COLO829 (cell line): ENCODE measurements around the gene TRPV5.

Source experiments
- DNase-seq: peaks from one replicate; pipeline ENCODE4 v3.0.0; 2012; ENCODE audit warnings: low spot score

The TRPV5 gene

DNA sequence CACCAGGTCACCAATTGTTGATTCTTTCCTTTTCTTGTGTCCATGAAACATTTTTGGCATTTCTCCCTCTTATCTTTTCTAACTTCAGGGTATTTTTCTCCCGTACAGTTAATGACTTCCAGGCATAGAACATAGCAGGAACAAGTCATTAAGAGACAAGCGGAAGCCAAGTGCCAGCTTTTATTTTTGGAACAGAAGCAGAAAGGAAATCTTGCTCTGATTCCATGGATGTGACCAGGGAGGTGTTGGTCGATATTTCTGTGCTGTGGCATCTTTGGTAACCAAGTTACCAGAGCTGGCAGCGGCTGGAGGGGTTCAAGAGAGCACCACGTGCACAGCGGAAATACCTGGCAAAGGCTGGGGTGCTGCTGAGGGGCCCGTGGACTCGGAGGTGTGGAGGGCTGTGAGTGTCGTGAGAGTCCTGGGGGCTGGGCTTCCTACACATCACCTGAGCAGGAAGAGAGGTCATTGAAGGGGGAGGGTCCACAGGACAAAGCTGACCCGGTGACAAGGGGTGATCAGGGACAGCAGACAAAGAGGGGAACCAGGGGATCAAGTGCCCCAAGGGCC is 7.5 kb upstream of the TRPV5 start:
- no peak for DNase-seq

DNA sequence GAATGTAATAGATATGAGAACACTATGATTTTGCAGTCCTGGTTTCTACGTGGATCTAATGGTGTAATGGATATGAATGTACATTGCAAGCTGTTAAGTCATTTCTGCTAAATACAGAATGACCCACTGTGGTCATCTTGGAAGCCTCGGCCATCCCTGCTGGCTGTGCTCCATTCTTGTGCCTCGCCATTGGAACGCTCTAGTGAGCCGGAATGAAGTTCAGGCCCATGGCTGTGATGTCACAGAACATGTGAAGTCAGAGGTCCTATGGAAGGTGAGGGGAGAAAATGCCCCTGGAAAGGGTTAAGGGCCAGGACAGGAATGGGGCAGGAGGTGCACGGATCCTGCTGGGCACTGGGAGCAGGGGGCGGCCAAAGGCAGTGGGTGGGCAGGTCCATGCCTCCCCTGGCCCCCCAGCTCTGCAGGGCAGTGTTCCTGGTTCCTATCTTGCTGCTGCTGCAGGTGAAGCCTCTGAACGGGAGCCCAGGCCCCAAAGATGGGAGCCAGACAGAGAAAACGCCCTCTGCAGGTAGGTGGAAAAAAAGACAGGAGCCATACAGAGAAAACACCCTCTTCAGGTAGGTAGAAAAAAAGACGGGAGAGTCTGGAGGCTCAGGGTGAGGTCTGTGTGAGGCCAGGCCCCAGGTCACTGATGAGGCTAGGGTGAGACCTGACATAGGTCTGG is 5.8 kb upstream of the TRPV5 start, which contains the start of gene LLCFC1:
TSS of gene LLCFC1 (plus strand) at position 259 of the 685 bp plus-strand sequence. CDS start at position 397, 138 bp downstream.
- no peak for DNase-seq

DNA sequence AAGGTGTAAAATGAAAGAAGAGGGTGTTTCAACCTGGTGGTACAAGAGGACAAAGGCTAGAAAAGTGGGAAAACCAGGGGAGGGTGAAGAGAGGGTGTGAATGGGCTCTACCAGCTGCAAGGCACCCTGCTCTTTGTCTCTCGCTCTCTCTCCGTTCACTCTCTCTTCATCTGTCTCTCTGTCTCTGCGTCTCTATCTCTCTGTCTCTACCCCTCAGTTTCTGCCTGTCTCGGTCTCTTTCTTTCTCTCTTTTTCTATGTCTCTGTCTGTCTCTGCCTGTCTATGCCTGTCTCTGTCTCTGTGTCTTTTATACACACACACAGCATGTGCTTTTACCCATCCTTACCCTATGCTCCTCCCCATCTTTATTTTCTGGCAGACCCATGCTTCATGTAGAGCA is 5.1 kb upstream of the TRPV5 start:
- DNase-seq: no peak

DNA sequence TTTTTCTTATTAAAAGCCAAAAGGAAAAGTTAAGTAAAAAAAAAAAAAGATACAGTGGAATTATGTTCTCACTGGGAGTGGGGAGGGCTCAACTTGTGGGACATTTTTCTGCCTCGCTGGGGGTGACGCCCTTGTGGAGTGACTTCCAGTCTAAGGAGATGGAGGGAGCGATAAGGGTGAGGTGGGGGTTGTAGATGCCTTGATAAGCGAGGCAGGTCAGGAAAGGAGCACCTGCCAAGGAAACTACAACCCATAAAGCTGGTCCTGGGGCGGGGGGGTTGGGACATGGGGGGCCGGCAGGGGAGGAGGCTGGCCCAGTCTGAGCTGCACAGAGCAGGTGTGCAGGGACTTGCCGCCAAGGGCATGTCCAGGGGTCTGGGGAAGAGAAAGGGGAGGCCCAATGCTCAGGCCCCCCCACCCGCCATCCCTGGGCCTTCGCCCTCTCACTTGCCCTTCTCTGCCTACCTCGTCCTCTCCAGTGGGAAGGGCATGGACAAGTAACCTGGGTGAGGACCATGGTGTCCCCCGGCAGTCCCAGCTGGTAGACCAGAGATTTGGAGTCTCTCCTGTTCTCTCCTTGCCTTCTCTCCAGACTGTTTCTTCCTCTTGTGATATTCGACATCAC is 2.5 kb upstream of the TRPV5 start:
- DNase-seq: no peak

GRCh38 chr7:142934056-142934455 is 510 bp upstream of the TRPV5 start:
- DNase-seq: no peak

DNA sequence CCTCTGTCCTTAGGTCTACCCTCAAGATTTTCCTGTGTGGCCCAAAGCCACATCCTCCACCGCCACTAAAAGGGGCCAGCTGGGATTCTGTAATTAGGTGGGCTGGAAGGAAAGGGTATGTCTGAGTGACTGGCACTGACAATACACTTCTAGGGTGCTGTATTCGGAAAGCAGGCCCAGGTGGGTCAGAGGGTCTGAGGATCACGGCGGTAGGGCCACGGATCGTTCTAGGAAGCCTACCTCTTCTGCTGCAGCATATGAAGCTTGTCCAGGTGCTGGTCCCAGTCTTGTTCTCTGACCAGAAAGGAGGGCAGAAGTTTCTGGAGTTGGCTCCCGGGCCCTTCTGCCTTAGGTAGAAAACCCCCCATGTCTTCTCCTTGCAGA is 462 bp downstream of the TRPV5 start:
- no peak for DNase-seq

- no peak for DNase-seq
Measured at GRCh38 chr7:142932386-142933091, 1.0 kb downstream of the TRPV5 start.

DNA sequence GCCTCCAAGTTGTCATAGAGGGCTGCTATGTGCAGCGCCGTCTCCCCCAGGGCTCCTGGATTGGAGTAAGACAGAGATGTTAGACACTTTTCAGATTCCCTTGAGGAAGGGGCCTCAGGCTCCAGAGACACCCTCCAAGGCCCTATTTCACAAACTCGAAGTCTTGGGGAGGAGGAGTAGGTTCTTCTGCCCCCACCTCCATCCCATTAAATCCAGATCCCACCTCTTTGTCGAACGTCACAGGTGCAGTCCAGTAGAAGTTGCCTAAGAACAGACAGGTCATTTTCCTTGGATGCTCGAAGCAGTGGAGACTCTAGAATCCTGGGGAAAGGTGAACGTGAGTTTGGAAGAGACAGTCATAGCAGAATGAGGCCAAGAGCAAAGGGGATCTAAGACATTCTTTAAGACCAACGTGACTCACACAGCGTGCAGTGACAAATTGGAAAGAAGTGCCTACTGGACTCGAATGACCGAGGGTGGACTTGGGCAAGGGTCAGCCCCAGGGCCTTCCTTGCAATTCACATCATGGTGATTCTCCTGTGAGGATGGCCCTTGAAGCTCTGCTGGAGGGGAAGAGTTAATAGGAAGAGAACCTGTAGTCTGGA is 3.3 kb downstream of the TRPV5 start:
- DNase-seq: no peak

- DNase-seq: no peak
Measured at GRCh38 chr7:142927949-142928348, 5.6 kb downstream of the TRPV5 start.

GRCh38 chr7:142927085-142927745 is 6.3 kb downstream of the TRPV5 start:
- no peak for DNase-seq

- no peak for DNase-seq
Measured at GRCh38 chr7:142925413-142925812, 8.1 kb downstream of the TRPV5 start.

DNA sequence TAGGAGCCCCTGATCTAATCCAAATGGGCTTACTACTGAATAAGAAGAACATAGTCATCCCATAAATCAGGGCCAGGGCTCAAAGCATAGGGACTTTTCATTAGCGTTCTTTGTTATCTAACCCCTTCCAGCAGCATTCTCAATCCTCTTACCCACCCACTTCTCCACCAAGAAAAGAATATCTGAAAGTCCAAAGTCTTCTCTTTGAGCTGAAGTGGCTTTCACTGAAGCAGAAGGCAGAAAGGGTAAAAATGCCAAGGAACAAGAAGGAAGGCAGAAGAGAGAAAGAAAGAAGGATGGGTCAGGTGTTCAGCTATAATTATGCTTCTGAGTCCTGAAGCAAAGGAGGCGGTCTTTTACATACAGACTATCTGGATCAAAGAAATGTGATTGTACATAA is 10.2 kb downstream of the TRPV5 start:
- DNase-seq: no peak

DNA sequence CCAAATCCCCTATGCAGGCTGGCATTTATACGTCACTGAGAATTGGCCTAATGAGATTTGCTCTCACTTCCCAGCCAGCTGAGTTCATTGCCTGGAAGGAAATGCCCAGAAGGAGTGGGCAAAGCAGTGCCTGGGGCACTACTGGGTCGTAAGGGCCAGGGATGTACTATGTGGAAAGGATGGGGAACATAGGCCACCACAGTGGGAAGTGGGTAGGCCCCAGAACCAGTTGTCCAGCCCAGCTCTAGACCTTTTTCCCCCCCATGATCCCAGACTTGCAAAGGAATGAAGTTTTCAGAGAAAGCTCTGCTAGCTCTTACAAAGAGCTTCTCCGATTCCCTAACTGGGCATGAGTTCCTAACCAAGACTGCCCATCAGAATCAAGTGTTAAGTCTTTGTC is 13.9 kb downstream of the TRPV5 start:
- no peak for DNase-seq

- DNase-seq: no peak
Measured at GRCh38 chr7:142918901-142919300, 14.6 kb downstream of the TRPV5 start.

- no peak for DNase-seq
Measured at GRCh38 chr7:142917447-142917846, 16.1 kb downstream of the TRPV5 start.

- no peak for DNase-seq
Measured at GRCh38 chr7:142916508-142916907, 17.0 kb downstream of the TRPV5 start.

DNA sequence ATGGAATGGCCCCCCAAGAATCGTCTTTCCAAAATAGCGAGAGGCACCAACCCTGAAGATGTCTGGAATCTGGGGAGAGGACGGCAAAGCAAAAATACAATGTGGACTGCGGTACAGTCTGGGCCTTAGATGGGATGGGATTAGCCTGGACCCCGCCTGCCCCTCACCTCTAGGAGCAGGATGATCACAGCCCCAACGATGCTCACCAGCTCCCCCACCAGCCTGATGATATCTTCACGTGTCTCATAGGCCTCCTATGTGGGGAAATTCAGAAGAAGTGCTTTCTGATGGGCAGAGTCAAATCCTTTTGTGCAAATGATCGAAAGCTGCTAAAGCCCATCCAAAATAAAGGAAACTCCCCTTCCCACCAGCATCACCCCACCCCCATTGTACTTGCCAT is 18.2 kb downstream of the TRPV5 start:
- DNase-seq: no peak

GRCh38 chr7:142914121-142914520 is 19.4 kb downstream of the TRPV5 start:
- no peak for DNase-seq

DNA sequence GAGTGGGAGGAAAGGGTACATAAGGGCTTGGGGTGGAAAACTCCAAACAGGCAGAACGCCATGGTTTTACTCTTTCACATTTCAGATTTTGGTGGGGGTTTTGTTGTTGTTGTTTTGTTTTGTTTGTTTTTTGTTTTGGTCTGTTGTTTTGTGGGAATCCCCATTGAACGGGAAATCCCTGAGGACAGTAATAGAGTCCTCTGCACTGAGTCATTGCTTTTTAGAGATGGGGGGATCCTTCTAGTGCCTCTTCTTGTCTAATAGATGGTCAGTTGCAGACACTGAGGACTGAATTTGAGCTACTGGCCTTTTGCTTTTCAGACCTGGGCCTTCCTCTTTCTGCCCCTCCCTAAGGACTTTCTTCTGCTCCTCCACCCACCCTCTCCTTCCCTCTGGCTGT is 20.0 kb downstream of the TRPV5 start:
- no peak for DNase-seq

DNA sequence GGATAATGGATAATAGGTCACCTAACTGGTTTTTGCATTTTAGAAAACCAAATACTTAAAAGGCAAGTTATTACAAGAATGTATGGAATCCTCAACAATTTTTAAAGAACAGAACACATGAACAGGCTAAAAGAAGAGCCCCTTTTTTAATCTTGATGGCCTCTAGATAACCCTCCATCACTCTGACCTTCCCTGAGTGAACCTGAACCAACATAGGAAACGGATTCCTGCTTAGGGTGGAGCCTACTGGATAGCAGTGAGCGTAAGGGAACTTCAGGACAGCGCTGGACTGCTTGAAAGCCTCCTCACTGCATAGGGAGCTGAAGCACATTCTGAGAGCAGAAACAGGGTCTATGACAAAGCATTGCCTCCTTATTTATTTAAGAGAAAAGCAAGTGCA is 20.5 kb downstream of the TRPV5 start:
- no peak for DNase-seq

DNA sequence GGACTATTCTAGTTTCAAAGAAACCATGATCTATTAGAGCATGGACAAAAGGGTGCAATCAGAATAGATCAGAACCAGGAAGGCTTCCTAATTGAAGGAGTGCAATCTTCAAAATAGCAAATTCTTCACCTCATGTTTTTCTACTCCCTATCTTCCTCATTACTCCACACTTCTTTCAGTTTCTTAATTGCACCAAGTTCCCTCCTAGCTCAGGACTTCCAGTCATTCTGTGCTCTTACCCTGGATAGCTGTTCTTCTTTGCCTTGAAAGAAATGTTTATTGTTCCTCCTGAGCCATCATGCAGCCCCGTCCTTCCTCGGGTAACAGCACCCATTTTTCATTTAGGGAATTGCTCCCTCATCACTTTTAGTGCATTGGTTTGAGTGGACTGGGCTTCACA is 23.1 kb downstream of the TRPV5 start:
- no peak for DNase-seq

- no peak for DNase-seq
Measured at GRCh38 chr7:142910031-142910433, 23.5 kb downstream of the TRPV5 start.
